ENCODE results near the gene AXL. TPM values are rescaled to one million over a fixed set of nuclear protein-coding genes. Genes with fewer than 3 reads are reported as not detected.

The AXL gene
- total RNA-seq, 6 experiments from 2014 or later = 419 to 474 (median 458) TPM

DNA sequence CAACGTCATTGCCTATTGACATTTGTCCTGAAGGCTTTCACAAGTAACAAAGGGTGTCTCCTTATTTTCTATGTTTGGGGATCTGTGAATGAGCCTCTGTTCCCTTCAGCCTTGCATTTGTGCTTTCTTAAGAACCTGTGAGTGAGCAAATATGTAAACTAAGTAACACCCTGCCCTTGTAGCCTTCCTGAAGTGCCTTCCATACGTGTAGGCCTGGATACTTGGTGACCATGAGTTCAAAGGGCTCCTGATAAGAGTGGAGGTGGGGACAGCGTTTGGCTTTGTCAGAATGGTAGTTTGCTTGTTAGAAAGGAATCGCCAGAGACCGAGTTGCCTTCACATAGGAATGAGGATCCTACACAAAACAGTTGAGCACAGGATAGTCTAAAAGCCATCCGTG, 76.5 kb downstream of the AXL start:
- no peaks in the 10 kb centered on the region for H3K9me3 Mint-ChIP-seq
- peak overlapping the region; percentile 98 for H3K27ac Mint-ChIP-seq
- no peak overlapping the region for H3K4me3 Mint-ChIP-seq
- peaks cover 7% of the 10 kb centered on the region for H3K27me3 Mint-ChIP-seq (ENCODE audit: insufficient read depth)
- TF ChIP-seq, protein P1, sequence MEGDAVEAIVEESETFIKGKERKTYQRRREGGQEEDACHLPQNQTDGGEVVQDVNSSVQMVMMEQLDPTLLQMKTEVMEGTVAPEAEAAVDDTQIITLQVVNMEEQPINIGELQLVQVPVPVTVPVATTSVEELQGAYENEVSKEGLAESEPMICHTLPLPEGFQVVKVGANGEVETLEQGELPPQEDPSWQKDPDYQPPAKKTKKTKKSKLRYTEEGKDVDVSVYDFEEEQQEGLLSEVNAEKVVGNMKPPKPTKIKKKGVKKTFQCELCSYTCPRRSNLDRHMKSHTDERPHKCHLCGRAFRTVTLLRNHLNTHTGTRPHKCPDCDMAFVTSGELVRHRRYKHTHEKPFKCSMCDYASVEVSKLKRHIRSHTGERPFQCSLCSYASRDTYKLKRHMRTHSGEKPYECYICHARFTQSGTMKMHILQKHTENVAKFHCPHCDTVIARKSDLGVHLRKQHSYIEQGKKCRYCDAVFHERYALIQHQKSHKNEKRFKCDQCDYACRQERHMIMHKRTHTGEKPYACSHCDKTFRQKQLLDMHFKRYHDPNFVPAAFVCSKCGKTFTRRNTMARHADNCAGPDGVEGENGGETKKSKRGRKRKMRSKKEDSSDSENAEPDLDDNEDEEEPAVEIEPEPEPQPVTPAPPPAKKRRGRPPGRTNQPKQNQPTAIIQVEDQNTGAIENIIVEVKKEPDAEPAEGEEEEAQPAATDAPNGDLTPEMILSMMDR (IDR thresholded peaks at IDR 0.05) = no peak
- H3K36me3 Mint-ChIP-seq (ENCODE audit: low read depth) = peaks cover 72% of the 10 kb centered on the region
- no peak for DNase-seq
- H3K4me1 Mint-ChIP-seq (ENCODE audit: low read depth) = peaks cover 56% of the 10 kb centered on the region

DNA sequence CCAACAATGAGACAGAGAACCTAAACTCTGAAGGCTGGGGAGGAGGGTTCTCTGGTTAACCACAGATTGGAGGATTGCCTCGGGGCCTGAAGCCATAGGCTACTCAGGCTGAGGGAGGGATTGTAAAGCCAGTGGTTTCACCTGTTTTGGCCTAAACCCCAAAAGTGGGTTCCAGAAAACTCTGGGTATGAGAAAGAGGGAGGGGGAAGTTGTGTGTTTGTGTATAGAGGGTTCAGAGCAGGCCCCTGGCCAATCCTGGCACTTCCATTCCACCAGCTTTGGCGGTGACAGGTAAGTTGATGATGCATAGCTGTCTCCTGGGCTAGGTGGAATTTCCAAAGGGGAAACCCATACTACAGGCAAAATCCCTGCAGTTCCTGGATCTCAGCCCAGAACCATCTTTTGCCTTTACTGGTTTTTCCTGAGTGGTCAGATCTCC, 77.4 kb downstream of the AXL start:
- H3K36me3 Mint-ChIP-seq (ENCODE audit: low read depth) = peaks cover 70% of the 10 kb centered on the region
- H3K27ac Mint-ChIP-seq = peak overlapping the region; percentile 98
- DNase-seq = no peak
- peaks cover 7% of the 10 kb centered on the region for H3K27me3 Mint-ChIP-seq (ENCODE audit: insufficient read depth)
- H3K9me3 Mint-ChIP-seq = no peaks in the 10 kb centered on the region
- TF ChIP-seq, protein P1 (IDR thresholded peaks at IDR 0.05) = no peak
- no peak overlapping the region for H3K4me3 Mint-ChIP-seq
- H3K4me1 Mint-ChIP-seq (ENCODE audit: low read depth) = peaks cover 56% of the 10 kb centered on the region

DNA sequence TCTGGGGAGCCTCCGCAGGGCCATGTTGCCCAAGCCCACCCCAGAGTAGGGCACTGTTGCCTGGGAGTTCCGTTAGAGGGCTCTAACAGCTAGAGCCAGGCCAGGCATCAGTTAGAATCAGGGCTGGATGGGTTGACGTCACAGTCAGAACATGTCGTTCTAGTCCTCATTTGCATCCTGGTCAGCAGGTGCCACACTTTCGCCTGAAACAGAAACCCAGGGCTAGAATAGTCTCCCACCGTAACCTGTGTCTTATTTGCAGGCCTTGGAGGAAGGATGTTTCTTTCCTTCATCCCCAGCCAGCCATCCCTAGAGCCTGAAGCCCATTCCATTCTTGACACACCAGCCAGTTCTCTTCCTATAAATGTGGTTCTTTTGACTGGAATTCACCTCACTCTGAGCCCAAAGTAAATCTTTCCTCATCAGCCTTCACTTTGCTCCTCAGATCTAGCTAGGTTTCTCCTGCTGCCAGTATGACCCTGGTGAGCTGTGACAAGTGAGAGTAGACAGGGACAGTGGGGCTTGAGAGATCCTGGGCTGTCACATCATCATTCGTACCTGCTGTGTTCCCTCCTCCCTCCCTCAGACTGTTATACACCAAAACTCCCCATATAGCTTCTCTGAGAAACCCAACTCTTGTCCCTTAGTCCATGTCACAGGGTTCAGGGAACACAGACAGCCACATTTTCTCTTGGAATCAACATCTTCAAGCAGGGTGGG, 78.8 kb downstream of the AXL start:
- peak overlapping the region; percentile 98 for H3K27ac Mint-ChIP-seq
- TF ChIP-seq, protein P1 (IDR thresholded peaks at IDR 0.05) = no peak
- peaks cover 9% of the 10 kb centered on the region for H3K27me3 Mint-ChIP-seq (ENCODE audit: insufficient read depth)
- H3K4me1 Mint-ChIP-seq (ENCODE audit: low read depth) = peaks cover 56% of the 10 kb centered on the region
- no peak overlapping the region; the same call in 1 of the 2 replicates for H3K4me3 Mint-ChIP-seq
- H3K9me3 Mint-ChIP-seq = no peaks in the 10 kb centered on the region
- DNase-seq = no peak
- H3K36me3 Mint-ChIP-seq (ENCODE audit: low read depth) = peaks cover 70% of the 10 kb centered on the region

DNA sequence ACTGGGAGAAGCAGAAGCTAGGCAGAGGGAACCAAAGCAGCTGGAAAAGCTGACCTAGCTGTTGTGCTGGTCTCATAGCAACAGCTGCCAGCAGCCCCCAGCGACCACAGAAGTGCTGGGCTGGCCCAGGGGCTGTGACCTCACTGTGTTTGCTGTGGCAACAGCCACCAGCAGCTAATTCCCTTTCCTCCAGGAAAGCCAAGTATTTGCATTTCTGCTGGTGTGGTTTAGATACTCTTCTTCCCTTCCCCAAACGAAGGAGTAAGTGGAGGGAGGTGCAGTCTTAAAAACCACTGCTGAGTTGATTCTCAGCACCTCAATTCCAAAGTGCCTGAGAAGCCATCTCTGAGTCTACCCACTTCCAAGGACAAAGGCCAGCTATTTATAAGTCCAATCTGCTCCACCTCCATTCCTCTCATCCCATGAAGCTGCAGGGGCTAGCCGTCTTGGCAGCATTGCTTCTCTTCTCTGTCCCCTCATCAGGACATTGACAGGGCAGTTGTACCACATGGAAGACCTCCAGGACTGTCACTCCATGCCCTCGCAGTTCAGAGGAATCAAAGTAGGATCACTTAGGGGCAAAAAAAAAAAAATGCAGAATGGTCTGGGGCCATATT, 79.4 kb downstream of the AXL start:
- H3K4me3 Mint-ChIP-seq = peak overlapping the region; percentile 49; the same call in 1 of the 2 replicates
- DNase-seq = peak; percentile 94

DNA sequence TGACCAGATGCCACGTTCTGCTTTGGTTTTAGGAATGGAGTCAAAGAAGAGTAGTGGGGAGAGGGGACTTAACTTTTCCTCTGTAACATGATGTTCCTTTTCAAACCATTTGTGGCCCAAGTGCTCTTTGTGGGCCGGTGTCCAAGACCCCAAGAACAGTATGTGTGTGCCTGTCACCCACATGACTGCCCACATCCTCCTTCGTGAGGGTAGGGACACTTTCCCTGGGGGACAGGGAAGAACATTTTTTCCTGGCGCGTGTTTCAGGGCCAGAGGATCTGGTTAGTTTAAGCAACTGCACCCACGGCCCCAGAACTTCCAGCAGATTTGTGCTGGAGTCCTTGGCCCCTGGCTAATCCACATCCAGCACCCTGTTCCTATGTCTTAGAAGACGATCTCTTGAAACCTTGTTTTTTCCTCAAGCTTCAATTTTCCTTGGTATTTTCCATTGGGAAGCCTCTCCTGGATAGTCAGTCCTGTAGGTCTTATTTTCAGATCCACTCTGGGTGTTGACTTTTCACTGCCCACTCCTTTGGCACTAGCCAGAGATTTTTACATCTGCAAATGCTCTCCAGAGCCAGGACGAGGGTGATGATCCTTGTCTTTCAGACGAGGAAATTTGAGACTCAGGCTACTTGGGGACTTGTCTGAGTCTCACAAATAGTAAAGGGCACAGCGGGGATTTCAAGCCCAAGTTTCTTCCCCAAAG, 80.2 kb downstream of the AXL start:
- no peaks in the 10 kb centered on the region for H3K9me3 Mint-ChIP-seq
- TF ChIP-seq, protein P1 (IDR thresholded peaks at IDR 0.05) = no peak
- H3K27ac Mint-ChIP-seq = peak overlapping the region; percentile 98
- H3K27me3 Mint-ChIP-seq (ENCODE audit: insufficient read depth) = peaks cover 12% of the 10 kb centered on the region
- H3K36me3 Mint-ChIP-seq (ENCODE audit: low read depth) = peaks cover 71% of the 10 kb centered on the region
- peak overlapping the region; percentile 49; the same call in 1 of the 2 replicates for H3K4me3 Mint-ChIP-seq
- peaks cover 56% of the 10 kb centered on the region for H3K4me1 Mint-ChIP-seq (ENCODE audit: low read depth)
- no peak for DNase-seq

More for the DNA sequence above, 79.4 kb downstream of the AXL start:
- H3K36me3 Mint-ChIP-seq (ENCODE audit: low read depth) = peaks cover 71% of the 10 kb centered on the region
- H3K27me3 Mint-ChIP-seq (ENCODE audit: insufficient read depth) = peaks cover 9% of the 10 kb centered on the region
- TF ChIP-seq, protein P1 (IDR thresholded peaks at IDR 0.05) = no peak
- no peaks in the 10 kb centered on the region for H3K9me3 Mint-ChIP-seq
- H3K4me1 Mint-ChIP-seq (ENCODE audit: low read depth) = peaks cover 56% of the 10 kb centered on the region
- peak overlapping the region; percentile 98 for H3K27ac Mint-ChIP-seq
